ENCODE results near the gene QSOX1. TPM values are rescaled to one million over a fixed set of nuclear protein-coding genes. Genes with fewer than 3 reads are reported as not detected.

The QSOX1 gene
- total RNA-seq, 1 experiment from 2014 or later, result 192 TPM

- ATAC-seq, result no peak
- Histone ChIP-seq H3K9me2 (replicated peaks; ENCODE audit: low read length) (no peaks in the 10 kb centered on the region), H3K4me3 (ENCODE audit: low read length) (no peak overlapping the region), H3F3A (ENCODE audit: low read length, unreplicated experiment) (peaks cover 2% of the 10 kb centered on the region), H4K20me1 (ENCODE audit: low read length) (no peaks in the 10 kb centered on the region), H3K27ac (ENCODE audit: low read length) (no peak overlapping the region), H2AFZ (ENCODE audit: low read length) (no peak overlapping the region), H3K36me3 (ENCODE audit: low read depth, low read length) (no peaks in the 10 kb centered on the region; the same call in 1 of the 2 replicates), H3K9me3 (ENCODE audit: low read length) (no peaks in the 10 kb centered on the region), H3K27me3 (ENCODE audit: low read length) (no peaks in the 10 kb centered on the region), H3K4me1 (ENCODE audit: insufficient read depth, low read length) (peaks cover 12% of the 10 kb centered on the region), H3K79me2 (ENCODE audit: low read length) (no peaks in the 10 kb centered on the region), H3K9ac (ENCODE audit: low read length) (no peak overlapping the region), H3K4me2 (ENCODE audit: low read length) (no peak overlapping the region)
- POLR2A ChIA-PET (ENCODE audit: unreplicated experiment), result interaction anchor here (0.6 kb wide), 1 partner anchor 97 kb away, joined by 3 read pairs; the partner anchor contains the start of gene QSOX1
- no peak for TF ChIP-seq CTCF (conservative IDR thresholded peaks at IDR 0.05; ENCODE audit: low read depth, low read length)
- no peak for TF ChIP-seq EZH2 (IDR thresholded peaks at IDR 0.05; ENCODE audit: low read length, unreplicated experiment)
- TF ChIP-seq EZH2phosphoT487 (IDR thresholded peaks at IDR 0.05; ENCODE audit: borderline replicate concordance, low read length), result no peak
- no TSS peak for BruUV-seq (replicated peaks)
- intact Hi-C loops (cut with micrococcal nuclease), result loop anchor here (1.0 to 2.0 kb wide), 2 partner anchors 165 to 231 kb away; no protein-coding TSS in a partner anchor
- no peak for DNase-seq
- CTCF ChIA-PET, result interaction anchor here (1.2 kb wide), 1 partner anchor 10 kb away, joined by 5 read pairs; no protein-coding TSS in a partner anchor
These were observed 97.0 kb downstream of the QSOX1 start for GRCh38 chr1:180251526-180252305.

GRCh38 chr1:180252638-180253536 is 98.2 kb downstream of the QSOX1 start:
- no TSS peak for BruUV-seq (replicated peaks)
- peak; percentile 72 for DNase-seq
- Histone ChIP-seq H3F3A (ENCODE audit: low read length, unreplicated experiment) (no peaks in the 10 kb centered on the region), H3K27me3 (ENCODE audit: low read length) (no peaks in the 10 kb centered on the region), H3K4me3 (ENCODE audit: low read length) (no peak overlapping the region), H3K9me3 (ENCODE audit: low read length) (no peaks in the 10 kb centered on the region), H4K20me1 (ENCODE audit: low read length) (no peaks in the 10 kb centered on the region), H3K9me2 (replicated peaks; ENCODE audit: low read length) (no peaks in the 10 kb centered on the region), H3K79me2 (ENCODE audit: low read length) (no peaks in the 10 kb centered on the region), H3K36me3 (ENCODE audit: low read depth, low read length) (no peaks in the 10 kb centered on the region; the same call in 1 of the 2 replicates), H3K27ac (ENCODE audit: low read length) (no peak overlapping the region), H3K4me1 (ENCODE audit: insufficient read depth, low read length) (peaks cover 2% of the 10 kb centered on the region; the same call in 1 of the 2 replicates), H2AFZ (ENCODE audit: low read length) (peak overlapping the region; percentile 48; the same call in 1 of the 2 replicates), H3K9ac (ENCODE audit: low read length) (no peak overlapping the region), H3K4me2 (ENCODE audit: low read length) (no peak overlapping the region)
- peak; percentile 74 for ATAC-seq
- intact Hi-C loops (cut with micrococcal nuclease), result loop anchor here (1.0 to 2.0 kb wide), 2 partner anchors 163 to 230 kb away; no protein-coding TSS in a partner anchor
- ChIA-PET POLR2A (ENCODE audit: unreplicated experiment) (interaction anchor here (0.5 kb wide), 1 partner anchor 344 kb away, joined by 4 read pairs; no protein-coding TSS in a partner anchor), CTCF (interaction anchor here (0.6 to 1.2 kb wide), 2 partner anchors 11 to 163 kb away, joined by 3 to 5 read pairs; no protein-coding TSS in a partner anchor)
- TF ChIP-seq CTCF (conservative IDR thresholded peaks at IDR 0.05; ENCODE audit: low read depth, low read length), result peak; percentile 89
- no peak for TF ChIP-seq EZH2phosphoT487 (IDR thresholded peaks at IDR 0.05; ENCODE audit: borderline replicate concordance, low read length)

Other genes with a start within 250 kb of the QSOX1 start
- 17.1 and 17.8 TPM in 2 replicates for gene CEP350, start 200.1 kb upstream of the QSOX1 start, total RNA-seq (2014; rRNA removed)
- 0.04 TPM in 1 of 2 replicates, not detected in the other for gene LHX4, start 75.4 kb downstream of the QSOX1 start, total RNA-seq (2014; rRNA removed)

Data from PC-3 (cell line).